ENCODE data around the gene ANKRD33. TPM values are rescaled to one million over a fixed set of nuclear protein-coding genes. Genes with fewer than 3 reads are reported as not detected.

ANKRD33 gene
- total RNA-seq, 1 donor from 2014 or later = not detected

- peak; percentile 90 for FAIRE-seq
- no peak for TF ChIP-seq CTCF (IDR thresholded peaks at IDR 0.05; ENCODE audit: insufficient read depth, low read length, severe bottlenecking)
- H3K27me3 ChIP-seq (ENCODE audit: control insufficient read depth, insufficient read depth, low read length) = no peaks in the 10 kb centered on the region
- H3K36me3 ChIP-seq (ENCODE audit: control insufficient read depth, insufficient read depth, low read length) = no peaks in the 10 kb centered on the region
- no peak overlapping the region for H3K4me3 ChIP-seq (ENCODE audit: low read depth, low read length)
- DNase-seq (ENCODE audit: low read depth) = peak; percentile 86
Observed at GRCh38 chr12:51938726-51939125, 50.8 kb downstream of the ANKRD33 start.

GRCh38 chr12:51941011-51941581 lies 53.2 kb downstream of the ANKRD33 start:
- FAIRE-seq = no peak
- DNase-seq (ENCODE audit: low read depth) = peak; percentile 72
- no peak for TF ChIP-seq CTCF (IDR thresholded peaks at IDR 0.05; ENCODE audit: insufficient read depth, low read length, severe bottlenecking)
- no peak overlapping the region for H3K4me3 ChIP-seq (ENCODE audit: low read depth, low read length)
- no peaks in the 10 kb centered on the region for H3K27me3 ChIP-seq (ENCODE audit: control insufficient read depth, insufficient read depth, low read length)
- H3K36me3 ChIP-seq (ENCODE audit: control insufficient read depth, insufficient read depth, low read length) = no peaks in the 10 kb centered on the region

Other genes starting within 250 kb of the ANKRD33 start
- gene FIGNL2, start 39.4 kb upstream of the ANKRD33 start, total RNA-seq = not detected in 2 replicates
- under 0.01 TPM in 1 of 2 replicates, not detected in the other for gene ACVRL1, start 19.4 kb downstream of the ANKRD33 start, total RNA-seq
- 12.1 and 15.6 TPM in 2 replicates for gene ACVR1B, start 63.6 kb downstream of the ANKRD33 start, total RNA-seq
- under 0.01 TPM in 1 of 2 replicates, not detected in the other for gene TAMALIN, start 118.8 kb downstream of the ANKRD33 start, total RNA-seq
- gene NR4A1, start 163.3 kb downstream of the ANKRD33 start, total RNA-seq = 0.38 and 0.79 TPM in 2 replicates
- 153 and 181 TPM in 2 replicates for gene ATG101, start 181.9 kb downstream of the ANKRD33 start, total RNA-seq
- gene SMIM41, start 191.6 kb downstream of the ANKRD33 start, total RNA-seq = 0.13 and 0.26 TPM in 2 replicates

Measured in bronchial epithelial cell (primary cell).